Measurements from ENCODE around the gene CIT.
A peak's percentile ranks its signal among the peaks of the same experiment; 100 is the strongest.

CIT gene

DNA sequence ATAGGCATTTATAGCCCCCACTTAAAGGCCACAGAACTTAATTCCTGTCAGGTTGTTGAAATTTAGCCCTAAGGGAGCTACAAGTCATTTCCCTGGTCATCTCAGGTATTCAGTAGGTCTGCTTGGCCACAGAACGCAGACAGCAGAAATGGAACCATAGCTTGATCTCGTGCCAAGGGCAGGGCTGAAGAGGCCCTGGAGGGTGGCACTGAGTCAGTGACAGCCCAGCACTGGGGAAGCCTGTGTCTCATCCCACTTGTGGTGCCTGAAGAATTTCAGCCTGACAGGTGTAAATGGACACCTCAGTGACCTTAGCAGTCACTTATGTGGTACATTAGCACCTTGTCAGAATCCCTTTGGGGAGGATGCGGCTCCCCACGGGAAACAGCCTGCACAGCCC lies 202.6 kb downstream of the CIT start:
- TF ChIP-seq, protein P1, sequence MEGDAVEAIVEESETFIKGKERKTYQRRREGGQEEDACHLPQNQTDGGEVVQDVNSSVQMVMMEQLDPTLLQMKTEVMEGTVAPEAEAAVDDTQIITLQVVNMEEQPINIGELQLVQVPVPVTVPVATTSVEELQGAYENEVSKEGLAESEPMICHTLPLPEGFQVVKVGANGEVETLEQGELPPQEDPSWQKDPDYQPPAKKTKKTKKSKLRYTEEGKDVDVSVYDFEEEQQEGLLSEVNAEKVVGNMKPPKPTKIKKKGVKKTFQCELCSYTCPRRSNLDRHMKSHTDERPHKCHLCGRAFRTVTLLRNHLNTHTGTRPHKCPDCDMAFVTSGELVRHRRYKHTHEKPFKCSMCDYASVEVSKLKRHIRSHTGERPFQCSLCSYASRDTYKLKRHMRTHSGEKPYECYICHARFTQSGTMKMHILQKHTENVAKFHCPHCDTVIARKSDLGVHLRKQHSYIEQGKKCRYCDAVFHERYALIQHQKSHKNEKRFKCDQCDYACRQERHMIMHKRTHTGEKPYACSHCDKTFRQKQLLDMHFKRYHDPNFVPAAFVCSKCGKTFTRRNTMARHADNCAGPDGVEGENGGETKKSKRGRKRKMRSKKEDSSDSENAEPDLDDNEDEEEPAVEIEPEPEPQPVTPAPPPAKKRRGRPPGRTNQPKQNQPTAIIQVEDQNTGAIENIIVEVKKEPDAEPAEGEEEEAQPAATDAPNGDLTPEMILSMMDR (conservative IDR thresholded peaks at IDR 0.05; ENCODE audit: low read length): no peak
- TF ChIP-seq EZH2phosphoT487 (IDR thresholded peaks at IDR 0.05; ENCODE audit: borderline replicate concordance): no peak
- Histone ChIP-seq H3K27me3 (ENCODE audit: insufficient read depth, low read length, poor library complexity, severe bottlenecking) (no peaks in the 10 kb centered on the region), H4K20me1 (ENCODE audit: insufficient read depth, low read length, poor library complexity, severe bottlenecking) (peaks cover 30% of the 10 kb centered on the region), H3K79me2 (ENCODE audit: insufficient read depth, low read length) (peaks cover 46% of the 10 kb centered on the region), H2AFZ (ENCODE audit: low read length) (no peak overlapping the region), H3K9me2 (replicated peaks; ENCODE audit: low read depth, low read length) (no peaks in the 10 kb centered on the region), H3K4me3 (ENCODE audit: low read length, poor library complexity, severe bottlenecking) (peak overlapping the region; percentile 60), H3K4me2 (ENCODE audit: low read depth, low read length, poor library complexity, severe bottlenecking) (peak overlapping the region; percentile 94), H3K4me1 (ENCODE audit: insufficient read depth, low read length, poor library complexity, severe bottlenecking) (peaks cover 58% of the 10 kb centered on the region), H3F3A (ENCODE audit: low read depth) (peaks cover 14% of the 10 kb centered on the region; the same call in 1 of the 2 replicates), H3K36me3 (ENCODE audit: insufficient read depth, low read length) (peaks cover 68% of the 10 kb centered on the region; the same call in 1 of the 2 replicates), H3K9me3 (ENCODE audit: insufficient read depth, low read depth, low read length) (no peaks in the 10 kb centered on the region), H3K9ac (ENCODE audit: low read depth, low read length, poor library complexity, severe bottlenecking) (peak overlapping the region; percentile 19)

DNA sequence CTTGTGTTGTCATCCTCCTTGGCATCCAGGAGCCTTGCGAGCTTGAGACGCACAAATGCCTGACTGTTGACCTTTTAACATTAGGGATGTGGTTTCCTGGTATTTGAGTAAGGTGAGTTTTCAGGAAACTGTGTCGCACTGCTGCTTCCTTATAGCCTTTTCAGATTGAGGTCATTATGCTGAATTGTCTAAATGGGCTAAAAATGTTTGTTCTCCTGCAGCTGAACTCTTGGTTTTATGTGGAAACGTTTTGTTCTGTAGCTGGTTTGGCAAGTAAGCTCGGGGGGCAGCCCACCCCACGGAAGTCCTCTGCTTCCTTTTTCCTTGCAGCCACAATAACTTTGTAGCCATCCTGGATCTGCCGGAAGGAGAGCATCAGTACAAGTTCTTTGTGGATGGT lies 203.5 kb downstream of the CIT start:
- no peak overlapping the region for H2AFZ ChIP-seq (ENCODE audit: low read length)
- no peak for TF ChIP-seq EZH2phosphoT487 (IDR thresholded peaks at IDR 0.05; ENCODE audit: borderline replicate concordance)
- TF ChIP-seq, protein P1 (conservative IDR thresholded peaks at IDR 0.05; ENCODE audit: low read length): no peak
- no peaks in the 10 kb centered on the region for H3K9me2 ChIP-seq (replicated peaks; ENCODE audit: low read depth, low read length)
- H3K4me2 ChIP-seq (ENCODE audit: low read depth, low read length, poor library complexity, severe bottlenecking): peak overlapping the region; percentile 94
- H3K79me2 ChIP-seq (ENCODE audit: insufficient read depth, low read length): peaks cover 55% of the 10 kb centered on the region
- peak overlapping the region; percentile 19 for H3K9ac ChIP-seq (ENCODE audit: low read depth, low read length, poor library complexity, severe bottlenecking)
- peaks cover 32% of the 10 kb centered on the region for H4K20me1 ChIP-seq (ENCODE audit: insufficient read depth, low read length, poor library complexity, severe bottlenecking)
- H3K9me3 ChIP-seq (ENCODE audit: insufficient read depth, low read depth, low read length): no peaks in the 10 kb centered on the region
- H3K4me1 ChIP-seq (ENCODE audit: insufficient read depth, low read length, poor library complexity, severe bottlenecking): peaks cover 60% of the 10 kb centered on the region
- no peaks in the 10 kb centered on the region for H3K27me3 ChIP-seq (ENCODE audit: insufficient read depth, low read length, poor library complexity, severe bottlenecking)
- peaks cover 59% of the 10 kb centered on the region; the same call in 1 of the 2 replicates for H3K36me3 ChIP-seq (ENCODE audit: insufficient read depth, low read length)
- peak overlapping the region; percentile 60 for H3K4me3 ChIP-seq (ENCODE audit: low read length, poor library complexity, severe bottlenecking)
- H3F3A ChIP-seq (ENCODE audit: low read depth): peaks cover 14% of the 10 kb centered on the region; the same call in 1 of the 2 replicates

DNA sequence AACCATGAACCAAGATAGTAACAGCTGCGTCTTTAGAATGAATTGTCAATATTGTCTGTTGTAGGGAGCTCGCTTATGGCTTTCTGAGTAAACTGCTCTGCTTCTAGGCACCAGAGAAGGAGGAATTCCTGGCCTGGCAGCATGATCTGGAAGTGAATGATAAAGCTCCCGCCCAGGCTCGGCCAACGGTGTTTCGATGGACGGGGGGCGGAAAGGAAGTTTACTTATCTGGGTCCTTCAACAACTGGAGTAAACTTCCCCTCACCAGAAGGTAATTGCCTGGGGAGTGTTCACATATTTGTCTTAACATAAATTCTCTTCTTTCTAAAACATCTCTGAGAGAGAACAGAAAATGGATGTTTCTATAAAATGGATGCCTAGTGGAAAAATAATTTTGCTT lies 204.9 kb downstream of the CIT start:
- Histone ChIP-seq H3K27me3 (ENCODE audit: insufficient read depth, low read length, poor library complexity, severe bottlenecking) (peaks cover 5% of the 10 kb centered on the region), H3K4me3 (ENCODE audit: low read length, poor library complexity, severe bottlenecking) (no peak overlapping the region), H3K9me3 (ENCODE audit: insufficient read depth, low read depth, low read length) (no peaks in the 10 kb centered on the region), H3F3A (ENCODE audit: low read depth) (peaks cover 16% of the 10 kb centered on the region; the same call in 1 of the 2 replicates), H2AFZ (ENCODE audit: low read length) (no peak overlapping the region), H3K4me1 (ENCODE audit: insufficient read depth, low read length, poor library complexity, severe bottlenecking) (peaks cover 66% of the 10 kb centered on the region), H3K9me2 (replicated peaks; ENCODE audit: low read depth, low read length) (no peaks in the 10 kb centered on the region), H3K9ac (ENCODE audit: low read depth, low read length, poor library complexity, severe bottlenecking) (no peak overlapping the region), H3K79me2 (ENCODE audit: insufficient read depth, low read length) (peaks cover 64% of the 10 kb centered on the region), H3K36me3 (ENCODE audit: insufficient read depth, low read length) (peaks cover 49% of the 10 kb centered on the region; the same call in 1 of the 2 replicates), H3K4me2 (ENCODE audit: low read depth, low read length, poor library complexity, severe bottlenecking) (peak overlapping the region; percentile 94), H4K20me1 (ENCODE audit: insufficient read depth, low read length, poor library complexity, severe bottlenecking) (peaks cover 38% of the 10 kb centered on the region)
- no peak for TF ChIP-seq EZH2phosphoT487 (IDR thresholded peaks at IDR 0.05; ENCODE audit: borderline replicate concordance)
- TF ChIP-seq, protein P1 (conservative IDR thresholded peaks at IDR 0.05; ENCODE audit: low read length): no peak
